ENCODE measurements around the gene F10.

DNA sequence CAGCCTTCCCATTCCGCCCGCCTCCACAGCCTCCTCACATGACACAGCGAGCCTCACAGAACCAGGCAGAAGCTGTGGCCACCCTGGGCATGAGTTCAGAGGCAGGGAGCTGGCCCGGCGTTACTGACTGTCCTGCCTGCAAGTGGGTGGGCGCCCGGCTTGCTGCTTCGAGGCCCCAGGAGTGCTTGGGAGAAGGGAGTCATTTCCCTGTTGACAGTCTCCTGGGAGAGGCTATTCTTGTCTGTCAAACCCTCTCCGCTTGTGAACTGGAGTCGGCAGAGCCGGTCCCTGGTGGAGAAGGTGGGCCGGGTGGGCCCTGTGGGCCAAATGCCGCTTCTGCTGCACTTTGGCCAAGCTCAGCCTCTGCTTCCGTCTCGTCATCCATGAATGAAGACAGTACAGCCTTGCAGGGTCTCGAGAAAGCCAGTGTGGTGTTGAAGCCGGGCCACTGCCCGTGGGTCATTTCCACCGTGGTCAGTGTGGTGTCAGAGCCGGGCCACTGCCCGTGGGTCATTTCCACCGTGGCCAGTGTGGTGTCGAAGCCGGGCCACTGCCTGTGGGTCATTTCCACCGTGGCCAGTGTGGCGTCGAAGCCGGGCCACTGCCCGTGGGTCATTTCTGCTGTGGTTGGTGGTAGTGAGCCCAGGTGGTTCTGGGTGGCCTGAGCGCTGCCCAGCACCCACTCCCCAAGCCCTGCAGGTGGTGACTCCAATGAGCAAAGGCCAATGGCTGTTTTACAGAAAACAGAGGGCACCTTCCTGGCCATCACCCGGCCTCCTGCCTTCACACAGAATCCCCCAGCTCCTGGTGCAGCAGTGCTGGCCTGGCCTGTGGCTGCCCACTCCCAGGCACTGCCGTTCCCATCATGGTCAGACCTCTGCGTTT, 30.5 kb upstream of the F10 start:
- TF ChIP-seq, protein P1, sequence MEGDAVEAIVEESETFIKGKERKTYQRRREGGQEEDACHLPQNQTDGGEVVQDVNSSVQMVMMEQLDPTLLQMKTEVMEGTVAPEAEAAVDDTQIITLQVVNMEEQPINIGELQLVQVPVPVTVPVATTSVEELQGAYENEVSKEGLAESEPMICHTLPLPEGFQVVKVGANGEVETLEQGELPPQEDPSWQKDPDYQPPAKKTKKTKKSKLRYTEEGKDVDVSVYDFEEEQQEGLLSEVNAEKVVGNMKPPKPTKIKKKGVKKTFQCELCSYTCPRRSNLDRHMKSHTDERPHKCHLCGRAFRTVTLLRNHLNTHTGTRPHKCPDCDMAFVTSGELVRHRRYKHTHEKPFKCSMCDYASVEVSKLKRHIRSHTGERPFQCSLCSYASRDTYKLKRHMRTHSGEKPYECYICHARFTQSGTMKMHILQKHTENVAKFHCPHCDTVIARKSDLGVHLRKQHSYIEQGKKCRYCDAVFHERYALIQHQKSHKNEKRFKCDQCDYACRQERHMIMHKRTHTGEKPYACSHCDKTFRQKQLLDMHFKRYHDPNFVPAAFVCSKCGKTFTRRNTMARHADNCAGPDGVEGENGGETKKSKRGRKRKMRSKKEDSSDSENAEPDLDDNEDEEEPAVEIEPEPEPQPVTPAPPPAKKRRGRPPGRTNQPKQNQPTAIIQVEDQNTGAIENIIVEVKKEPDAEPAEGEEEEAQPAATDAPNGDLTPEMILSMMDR (conservative IDR thresholded peaks at IDR 0.05; ENCODE audit: low read depth, low read length) = no peak
- TF ChIP-seq EZH2 (IDR thresholded peaks at IDR 0.05; ENCODE audit: low read length, unreplicated experiment) (no peak), EZH2phosphoT487 (IDR thresholded peaks at IDR 0.05; ENCODE audit: borderline replicate concordance, low read length) (no peak)

Measured in PC-3 (cell line).